ENCODE results near the gene ARSB. TPM values are rescaled to one million over a fixed set of nuclear protein-coding genes. Genes with fewer than 3 reads are reported as not detected.
A peak's percentile ranks its signal among the peaks of the same experiment; 100 is the strongest.

Gene ARSB
- total RNA-seq, 1 donor, result 26.3 TPM

GRCh38 chr5:78798673-78799029 lies 186.5 kb downstream of the ARSB start:
- DNase-seq (ENCODE audit: low read depth), result no peak
- no peak for TF ChIP-seq CTCF (IDR thresholded peaks at IDR 0.05; ENCODE audit: insufficient read depth, low read depth, low read length)
- no peak overlapping the region for H3K4me3 ChIP-seq (ENCODE audit: low read depth, low read length)

- peak; percentile 66 for DNase-seq (ENCODE audit: low read depth)
- no peak for TF ChIP-seq CTCF (IDR thresholded peaks at IDR 0.05; ENCODE audit: insufficient read depth, low read depth, low read length)
Measured at GRCh38 chr5:78797936-78798672, 187.0 kb downstream of the ARSB start.

DNA sequence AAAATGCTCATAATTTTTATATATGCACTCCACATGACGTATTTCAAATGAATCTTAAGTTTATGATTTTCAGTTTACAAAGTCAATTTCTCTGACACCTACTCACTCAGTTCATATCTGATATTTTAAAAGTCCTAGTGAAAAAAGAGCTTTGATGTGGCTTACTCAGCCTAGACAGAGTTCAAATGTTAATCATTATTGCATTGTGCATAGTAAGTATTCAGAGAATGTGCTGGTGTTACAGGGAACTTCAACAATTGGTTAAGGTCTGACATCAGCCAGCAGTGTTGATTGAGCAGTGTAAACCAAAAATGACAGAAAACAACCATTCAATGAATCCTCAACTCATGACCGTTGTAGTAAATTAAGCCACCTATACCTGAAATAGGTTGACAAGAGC lies 189.4 kb downstream of the ARSB start:
- DNase-seq (ENCODE audit: low read depth), result peak; percentile 24
- no peak for TF ChIP-seq CTCF (IDR thresholded peaks at IDR 0.05; ENCODE audit: insufficient read depth, low read depth, low read length)
- no peak overlapping the region for H3K4me3 ChIP-seq (ENCODE audit: low read depth, low read length)

More at GRCh38 chr5:78797936-78798672, 187.0 kb downstream of the ARSB start:
- no peak overlapping the region for H3K4me3 ChIP-seq (ENCODE audit: low read depth, low read length)

- DNase-seq (ENCODE audit: low read depth), result no peak
Measured at GRCh38 chr5:78794693-78795215, 190.4 kb downstream of the ARSB start.

DNA sequence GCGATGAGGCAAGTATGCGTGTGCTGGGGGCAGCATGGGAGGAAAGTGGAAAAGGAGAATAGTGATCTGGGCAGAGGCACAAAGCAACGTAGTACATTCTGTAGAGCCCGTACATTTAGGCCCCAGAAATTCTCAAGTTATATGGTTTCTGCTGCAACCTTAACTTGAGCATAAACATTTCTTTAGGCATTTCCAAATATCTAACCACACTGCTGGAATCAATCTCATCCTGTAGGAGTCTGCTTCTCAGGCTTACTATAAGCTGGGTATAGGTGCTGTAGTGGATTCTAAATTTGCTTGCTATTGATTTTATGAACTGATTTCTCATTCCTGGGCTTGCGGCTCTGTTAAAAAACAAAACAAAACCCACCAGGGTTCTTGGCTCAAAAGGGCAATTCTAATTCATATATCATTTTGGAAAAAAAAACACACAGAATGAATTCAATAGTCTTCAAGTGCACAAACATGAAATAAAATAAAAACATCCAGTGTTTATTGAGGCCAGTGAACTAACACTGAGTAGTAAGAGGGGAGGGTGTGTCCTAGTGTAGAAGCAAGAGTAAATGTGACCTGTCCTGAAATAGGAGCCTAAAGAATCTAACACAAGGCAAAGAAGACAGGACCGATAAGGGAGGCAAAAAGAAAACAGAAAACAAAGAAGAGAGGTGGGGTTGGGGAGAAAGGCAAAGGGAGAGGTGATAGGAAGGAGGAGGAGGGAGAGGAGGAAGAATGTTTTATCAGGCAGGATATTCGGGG lies 191.0 kb downstream of the ARSB start:
- DNase-seq (ENCODE audit: low read depth), result peak; percentile 29
- TF ChIP-seq CTCF (IDR thresholded peaks at IDR 0.05; ENCODE audit: insufficient read depth, low read depth, low read length), result no peak
- H3K4me3 ChIP-seq (ENCODE audit: low read depth, low read length), result no peak overlapping the region

More at GRCh38 chr5:78794693-78795215, 190.4 kb downstream of the ARSB start:
- TF ChIP-seq CTCF (IDR thresholded peaks at IDR 0.05; ENCODE audit: insufficient read depth, low read depth, low read length), result no peak
- no peak overlapping the region for H3K4me3 ChIP-seq (ENCODE audit: low read depth, low read length)

DNA sequence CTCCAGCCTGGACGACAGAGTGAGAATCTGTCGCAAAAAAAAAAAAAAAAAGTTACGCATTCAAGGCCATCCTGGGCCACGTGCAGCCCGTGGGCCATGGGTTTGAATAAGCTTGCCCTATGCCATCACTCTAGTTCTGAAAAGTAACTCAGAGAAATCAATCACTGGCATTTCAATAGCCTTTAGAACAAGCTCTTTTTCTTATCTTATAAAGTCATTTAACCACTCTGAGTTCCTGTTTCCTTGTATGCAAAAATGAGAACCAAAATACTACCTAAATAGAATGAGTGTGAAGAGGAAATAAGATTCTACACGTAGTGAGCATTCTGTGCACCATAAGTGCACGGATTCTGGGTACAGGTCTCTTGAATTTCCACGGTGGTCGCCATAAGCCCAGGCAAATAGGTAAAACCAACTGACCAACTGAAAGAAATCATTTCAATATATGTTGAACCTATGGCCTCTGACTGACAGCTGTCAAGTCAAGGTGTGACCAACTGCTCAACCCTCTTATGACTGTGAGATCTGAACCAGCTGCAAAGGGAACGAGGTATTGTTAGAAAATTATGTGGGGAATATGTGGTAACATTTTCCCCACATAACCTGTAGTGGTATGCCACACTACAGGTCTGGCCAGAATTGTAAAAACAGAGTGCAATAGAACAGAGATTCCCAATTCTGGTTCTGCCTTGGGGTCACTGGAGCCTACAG lies 192.6 kb downstream of the ARSB start:
- TF ChIP-seq CTCF (IDR thresholded peaks at IDR 0.05; ENCODE audit: insufficient read depth, low read depth, low read length), result no peak
- DNase-seq (ENCODE audit: low read depth), result no peak
- no peak overlapping the region for H3K4me3 ChIP-seq (ENCODE audit: low read depth, low read length)

All from fibroblast of villous mesenchyme (primary cell).